ENCODE data around the gene LRRN4CL. TPM values are rescaled to one million over a fixed set of nuclear protein-coding genes. Genes with fewer than 3 reads are reported as not detected.

The LRRN4CL gene
- total and polyA plus RNA-seq, 2 of the 8 experiments (the other 6 are each of a cell fraction or from before 2014, with no cell fraction given): 0.05 to 0.26 TPM

GRCh38 chr11:62645671-62645945 lies 43.7 kb downstream of the LRRN4CL start:
- Histone ChIP-seq H2BK15ac (ENCODE audit: low read length) (no peak overlapping the region), H3K18ac (ENCODE audit: extremely low read depth, low read length) (no peak overlapping the region; the same call in 1 of the 2 replicates), H3K14ac (ENCODE audit: insufficient read length) (no peak overlapping the region), H3K4ac (replicated peaks; ENCODE audit: insufficient read length, low read depth, low read length) (peak overlapping the region; percentile 92), H2BK20ac (ENCODE audit: low read length) (no peak overlapping the region), H3K4me3 (ENCODE audit: extremely low read depth in 1 of 4, insufficient read depth in 2 of 4, low read depth in 3 of 4, low read length in 4 of 4) (peak overlapping the region; percentile 71 to 99 (median 90)), H3K79me2 (ENCODE audit: control insufficient read depth in 1 of 2, insufficient read depth in 2 of 2, low read length in 2 of 2) (peaks cover 7 to 44% of the 10 kb centered on the region in 2 experiments), H3K27ac (ENCODE audit: low read depth, low read length) (peak overlapping the region; percentile 90; the same call in 1 of the 2 replicates), H3K36me3 (ENCODE audit: control insufficient read depth in 2 of 4, insufficient read depth in 4 of 4, low read length in 3 of 4) (peaks cover 0 to 28% (median 7%) of the 10 kb centered on the region in 4 experiments; a peak in 6 of 8 replicates), H2AK5ac (ENCODE audit: low read depth, low read length) (no peak overlapping the region), H4K91ac (replicated peaks; ENCODE audit: insufficient read length, low read length) (peak overlapping the region; percentile 89), H4K20me1 (replicated peaks in 1 of 2; ENCODE audit: control insufficient read depth in 1 of 2, insufficient read depth in 2 of 2, low read length in 2 of 2) (peaks cover 3 to 18% of the 10 kb centered on the region in 2 experiments), H2BK120ac (replicated peaks; ENCODE audit: low read depth, low read length) (no peak overlapping the region), H2BK12ac (ENCODE audit: low read depth, low read length) (0 out of 2 replicates have a peak overlapping the region, but pooled peaks have one; percentile 2), H3K23me2 (ENCODE audit: low read depth, low read length) (peaks cover 5% of the 10 kb centered on the region; the same call in 1 of the 2 replicates), H3K23ac (ENCODE audit: insufficient read length) (no peak overlapping the region), H3K9ac (replicated peaks in 1 of 4; ENCODE audit: extremely low read depth in 1 of 4, low read depth in 3 of 4, low read length in 3 of 4) (peak overlapping the region; percentile 76 to 97 (median 94)), H3K4me1 (replicated peaks in 1 of 4; ENCODE audit: control insufficient read depth in 3 of 4, insufficient read depth in 4 of 4, low read length in 3 of 4) (no peaks in the 10 kb centered on the region; a peak in 2 of 7 replicates), H3K9me3 (ENCODE audit: insufficient read depth in 2 of 2, low read depth in 1 of 2, low read length in 1 of 2) (no peaks in the 10 kb centered on the region), H3K79me1 (ENCODE audit: low read depth, low read length) (peaks cover 10% of the 10 kb centered on the region), H4K8ac (ENCODE audit: extremely low read depth, insufficient read depth, low read length) (peak overlapping the region; percentile 98; the same call in 1 of the 2 replicates), H4K5ac (ENCODE audit: insufficient read length, low read depth, low read length) (peak overlapping the region; percentile 53), H2BK5ac (ENCODE audit: low read depth, low read length) (peak overlapping the region; percentile 79), H3K27me3 (replicated peaks in 1 of 4; ENCODE audit: control insufficient read depth in 3 of 4, extremely low read depth in 1 of 4, insufficient read depth in 3 of 4, low read length in 3 of 4) (no peaks in the 10 kb centered on the region), H3K4me2 (ENCODE audit: insufficient read depth in 1 of 2, low read depth in 2 of 2, low read length in 2 of 2) (peak overlapping the region; percentile 78 to 81), H2AFZ (ENCODE audit: low read length) (no peak overlapping the region), H3K56ac (replicated peaks; ENCODE audit: insufficient read length, low read depth, low read length) (no peak overlapping the region)
- DNase-seq (ENCODE audit: low read depth in 1 of 2, low spot score in 2 of 2) (no peak), FAIRE-seq (no peak)
- POLR2A ChIA-PET (ENCODE audit: partially characterized antibody): interaction anchor here (0.5 to 50.4 kb wide), 15 partner anchors 8 to 196 kb away, joined by 3 to 2041 read pairs (median 6); partner anchors contain the start of genes B3GAT3, BSCL2, C11orf98 and CSKMT
- WGBS, 2 experiments (ENCODE audit: extremely low coverage in 1 of 2, insufficient coverage in 1 of 2, insufficient read length in 1 of 2, insufficient replicate concordance in 2 of 2, low coverage in 1 of 2, low lambda C conversion rate in 2 of 2, missing lambda C conversion rate in 1 of 2): 39% methylated on average over 11 of the region's 11 CpGs; no CpG with 5 or more reads in 1 of the 2 experiments
- no peak for TF ChIP-seq CREB1 (IDR thresholded peaks at IDR 0.05)
- TF ChIP-seq KDM1A (IDR thresholded peaks at IDR 0.05; ENCODE audit: borderline replicate concordance, low read length): no peak
- TF ChIP-seq YY1 (IDR thresholded peaks at IDR 0.05; ENCODE audit: low read depth, low read length): no peak
- no peak for TF ChIP-seq CHD1 (IDR thresholded peaks at IDR 0.05; ENCODE audit: low read depth, low read length)
- no peak for TF ChIP-seq RFX5 (IDR thresholded peaks at IDR 0.05; ENCODE audit: borderline replicate concordance, low read depth, low read length)
- TF ChIP-seq CEBPB (IDR thresholded peaks at IDR 0.05; ENCODE audit: low read depth, low read length): no peak
- TF ChIP-seq KDM5A (IDR thresholded peaks at IDR 0.05; ENCODE audit: low read length): no peak
- CTCF ChIA-PET (ENCODE audit: partially characterized antibody): interaction anchor here (0.6 to 1.4 kb wide), 7 partner anchors 9 to 1289 kb away, joined by 3 to 12 read pairs (median 3); partner anchors contain the start of genes C11orf98 and CSKMT

All from H1 (cell line).